B cell (primary cell): ENCODE results near the gene CCDC152. TPM values are rescaled to one million over a fixed set of nuclear protein-coding genes. Genes with fewer than 3 reads are reported as not detected.

Experiments
- ATAC-seq: fragments of 200-7000 bp; cut with Tn5 transposase; one replicate; pipeline ENCODE4 v1.10.0; 2021; ENCODE audit warnings: low read depth, mild to moderate bottlenecking, moderate number of reproducible peaks, moderate library complexity
- CTCF ChIA-PET: fragments of 350-600 bp; sonication (Branson Sonifier 250); formaldehyde crosslinking; loops from one replicate; lab custom pipeline; 2021; ENCODE audit warnings: antibody characterized with exemption, inconsistent platforms; lab: Charles Lee
- POLR2A ChIA-PET: fragments of 350-600 bp; sonication (Branson Sonifier 250); formaldehyde crosslinking; loops from one replicate; lab custom pipeline; 2021; ENCODE audit warnings: antibody characterized with exemption; lab: Charles Lee
- DNase-seq: peaks from one replicate; pipeline ENCODE4 v3.0.0; 2013
- H2AFZ ChIP-seq: 2 replicates; pipeline ENCODE4 v1.6.1; 2012; ENCODE audit warnings: mild to moderate bottlenecking, low read depth, low read length; ENCODE audit not compliant: insufficient read depth, poor library complexity, severe bottlenecking
- H3K27ac ChIP-seq, 2 donors: 1 replicate in 1 of 2; 2 replicates in 1 of 2; pipeline ENCODE4 v1.5.1; 2012 to 2013; ENCODE audit warnings: low read length in 2 of 2, mild to moderate bottlenecking in 2 of 2, moderate library complexity in 1 of 2
- H3K27me3 ChIP-seq, 4 experiments: fragments of 200-600 bp in 1 of 4; sonication (generic) in 1 of 4; replicated peaks in 1 of 4; 1 replicate in 2 of 4; 2 replicates in 2 of 4; pipeline versions ENCODE4 v1.6.1 to v1.7.0; 2013 to 2016; ENCODE audit warnings: low read length in 3 of 4, mild to moderate bottlenecking in 2 of 4, mixed read lengths in 1 of 4, moderate library complexity in 1 of 4; ENCODE audit not compliant: insufficient read depth in 4 of 4, control insufficient read depth in 3 of 4; ENCODE audit errors: control extremely low read depth in 1 of 4
- H3K36me3 ChIP-seq, 2 experiments: replicated peaks in 1 of 2; 1 replicate in 1 of 2; 2 replicates in 1 of 2; pipeline versions ENCODE4 v1.6.1 to v1.7.1; 2013; ENCODE audit warnings: low read length in 1 of 2; ENCODE audit not compliant: insufficient read depth in 2 of 2, control insufficient read depth in 1 of 2; ENCODE audit errors: control extremely low read depth in 1 of 2, extremely low read depth in 1 of 2
- H3K4me1 ChIP-seq, 2 donors: fragments of 200-600 bp in 1 of 2; sonication (generic) in 1 of 2; 1 replicate in 1 of 2; 2 replicates in 1 of 2; pipeline versions ENCODE4 v1.5.1 to v1.6.1; 2013 to 2017; ENCODE audit warnings: low read length in 2 of 2; ENCODE audit not compliant: control insufficient read depth in 2 of 2, insufficient read depth in 2 of 2
- H3K4me2 ChIP-seq: replicated peaks from 2 replicates; pipeline ENCODE3; 2012; ENCODE audit warnings: mild to moderate bottlenecking, low read depth, low read length; ENCODE audit not compliant: poor library complexity, severe bottlenecking
- H3K4me3 ChIP-seq, 5 experiments: fragments of 200-600 bp in 1 of 5; sonication (generic) in 1 of 5; 1 replicate in 3 of 5; 2 replicates in 2 of 5; pipeline versions ENCODE4 v1.5.1 to v1.7.0; 2011 to 2016; ENCODE audit warnings: low read length in 4 of 5, mild to moderate bottlenecking in 4 of 5, low read depth in 2 of 5, control low read depth in 1 of 5, moderate library complexity in 1 of 5; ENCODE audit not compliant: insufficient read depth in 1 of 5; ENCODE audit errors: control extremely low read depth in 1 of 5, extremely low read depth in 1 of 5
- H3K79me2 ChIP-seq: fragments of 200-600 bp; sonication (generic); one replicate; pipeline ENCODE4 v1.6.0; 2016; ENCODE audit warnings: low read length; ENCODE audit not compliant: control insufficient read depth, insufficient read depth
- H3K9ac ChIP-seq: fragments of 200-600 bp; sonication (generic); 2 replicates; pipeline ENCODE4 v1.6.1; 2017; ENCODE audit warnings: mild to moderate bottlenecking, low read length, moderate library complexity
- H3K9me3 ChIP-seq, 3 donors: one replicate each; pipeline versions ENCODE4 v1.6.1 to v1.7.1; 2013; ENCODE audit warnings: low read length in 2 of 3; ENCODE audit not compliant: control insufficient read depth in 2 of 3, insufficient read depth in 1 of 3; ENCODE audit errors: control extremely low read depth in 1 of 3
- H4K20me1 ChIP-seq: 2 replicates; pipeline ENCODE4 v1.6.0; 2012; ENCODE audit warnings: mild to moderate bottlenecking, low read length; ENCODE audit not compliant: insufficient read depth, control insufficient read depth, poor library complexity, severe bottlenecking
- H3K27ac Mint-ChIP-seq: one replicate; pipeline ENCODE4 v1.8.0; 2021; ENCODE audit warnings: mixed read lengths
- H3K27me3 Mint-ChIP-seq: one replicate; pipeline ENCODE4 v1.8.0; 2021; ENCODE audit warnings: mixed read lengths
- H3K4me1 Mint-ChIP-seq: one replicate; pipeline ENCODE4 v1.8.0; 2021; ENCODE audit warnings: mixed read lengths
- H3K4me3 Mint-ChIP-seq: one replicate; pipeline ENCODE4 v1.8.0; 2021; ENCODE audit warnings: mixed read lengths
- H3K9me3 Mint-ChIP-seq: one replicate; pipeline ENCODE4 v1.8.0; 2022; ENCODE audit warnings: mixed read lengths; ENCODE audit not compliant: insufficient read depth
- EZH2 ChIP-seq: IDR thresholded peaks from 2 replicates; pipeline ENCODE4 v1.6.1; 2012; ENCODE audit warnings: borderline replicate concordance, low read depth, mild to moderate bottlenecking, moderate library complexity, low read length; ENCODE audit not compliant: insufficient read depth, poor library complexity, severe bottlenecking
- WGBS: methylation state at CpG from one replicate; pipeline ENCODE4 v1.1.5; 2013; ENCODE audit warnings: missing lambda C conversion rate; ENCODE audit not compliant: insufficient coverage; 5-methylcytosine and 5-hydroxymethylcytosine counted together
- intact Hi-C: fragments of 100-400 bp; cut with micrococcal nuclease; formaldehyde crosslinking; loops from one replicate; pipeline ENCODE4 v1.10.0; 2022
- polyA plus RNA-seq: library from polyadenylated mRNA; depleted of rRNA; stranded (reverse); fragments of >200 nt; gene quantifications from 2 replicates; pipeline ENCODE4 v1.2.3, GENCODE V29; 2012
- total RNA-seq, 2 donors: library from RNA; stranded (reverse); fragments of 120-200 nt in 1 of 2; gene quantifications; 1 replicate in 1 of 2; 2 replicates in 1 of 2; pipeline versions ENCODE4 v1.2.3 to v1.2.4, GENCODE V29; 2013 to 2022
- TF ChIP-seq, protein P1 (sequence below): fragments of 200-600 bp; IDR thresholded peaks from one replicate; pipeline ENCODE4 v1.8.0; 2022; ENCODE audit warnings: antibody characterized with exemption, mild to moderate bottlenecking

The CCDC152 gene
- total and polyA plus RNA-seq, 2 donors (not counting 1 experiment from before 2014, with no cell fraction given), result 1.0 to 4.8 TPM

DNA sequence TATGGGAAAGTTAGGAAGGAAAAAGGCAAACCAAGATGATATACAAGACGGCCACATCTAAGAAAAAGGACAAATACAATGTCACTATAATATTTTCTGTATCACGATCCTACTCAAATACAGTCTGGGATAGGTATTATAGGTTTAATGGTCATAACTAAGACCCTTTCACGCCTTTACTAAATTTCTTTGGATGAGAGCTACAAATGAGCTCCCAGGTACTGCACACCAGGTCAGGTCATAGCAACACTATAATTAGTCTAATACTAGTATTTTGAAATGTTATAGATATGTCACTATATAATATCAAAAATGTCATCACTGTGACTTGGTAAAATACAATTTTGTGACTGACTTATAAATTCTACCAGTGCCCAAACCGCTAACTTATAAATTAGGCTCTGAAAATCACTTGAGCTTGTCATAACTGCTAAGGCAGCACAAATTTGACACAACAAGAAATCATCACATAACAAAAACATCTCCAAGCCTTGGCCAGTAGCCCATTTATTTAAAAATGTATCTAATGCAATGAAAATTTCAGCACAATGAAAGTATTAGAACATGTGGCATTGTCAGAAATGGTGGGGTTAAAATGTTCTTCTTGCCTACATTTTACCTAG, 48.2 kb downstream of the CCDC152 start:
- Mint-ChIP-seq H3K9me3 (no peaks in the 10 kb centered on the region), H3K27me3 (no peaks in the 10 kb centered on the region), H3K27ac (no peak overlapping the region), H3K4me3 (no peak overlapping the region), H3K4me1 (no peaks in the 10 kb centered on the region)
- Histone ChIP-seq H3K36me3 (no peaks in the 10 kb centered on the region), H3K4me2 (no peak overlapping the region), H3K4me1 (no peaks in the 10 kb centered on the region), H3K79me2 (no peaks in the 10 kb centered on the region), H3K9me3 (no peaks in the 10 kb centered on the region), H3K4me3 (no peak overlapping the region), H4K20me1 (no peaks in the 10 kb centered on the region), H3K9ac (no peak overlapping the region), H2AFZ (no peak overlapping the region), H3K27me3 (no peaks in the 10 kb centered on the region), H3K27ac (no peak overlapping the region)
- DNase-seq (no peak), ATAC-seq (no peak)
- intact Hi-C loops, result no loop called here
- WGBS, result 80% methylated on average over 1 of the region's 4 CpGs
- ChIA-PET POLR2A (no interaction called here), CTCF (no interaction called here)
- TF ChIP-seq, protein P1, sequence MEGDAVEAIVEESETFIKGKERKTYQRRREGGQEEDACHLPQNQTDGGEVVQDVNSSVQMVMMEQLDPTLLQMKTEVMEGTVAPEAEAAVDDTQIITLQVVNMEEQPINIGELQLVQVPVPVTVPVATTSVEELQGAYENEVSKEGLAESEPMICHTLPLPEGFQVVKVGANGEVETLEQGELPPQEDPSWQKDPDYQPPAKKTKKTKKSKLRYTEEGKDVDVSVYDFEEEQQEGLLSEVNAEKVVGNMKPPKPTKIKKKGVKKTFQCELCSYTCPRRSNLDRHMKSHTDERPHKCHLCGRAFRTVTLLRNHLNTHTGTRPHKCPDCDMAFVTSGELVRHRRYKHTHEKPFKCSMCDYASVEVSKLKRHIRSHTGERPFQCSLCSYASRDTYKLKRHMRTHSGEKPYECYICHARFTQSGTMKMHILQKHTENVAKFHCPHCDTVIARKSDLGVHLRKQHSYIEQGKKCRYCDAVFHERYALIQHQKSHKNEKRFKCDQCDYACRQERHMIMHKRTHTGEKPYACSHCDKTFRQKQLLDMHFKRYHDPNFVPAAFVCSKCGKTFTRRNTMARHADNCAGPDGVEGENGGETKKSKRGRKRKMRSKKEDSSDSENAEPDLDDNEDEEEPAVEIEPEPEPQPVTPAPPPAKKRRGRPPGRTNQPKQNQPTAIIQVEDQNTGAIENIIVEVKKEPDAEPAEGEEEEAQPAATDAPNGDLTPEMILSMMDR, result no peak
- no peak for TF ChIP-seq EZH2

DNA sequence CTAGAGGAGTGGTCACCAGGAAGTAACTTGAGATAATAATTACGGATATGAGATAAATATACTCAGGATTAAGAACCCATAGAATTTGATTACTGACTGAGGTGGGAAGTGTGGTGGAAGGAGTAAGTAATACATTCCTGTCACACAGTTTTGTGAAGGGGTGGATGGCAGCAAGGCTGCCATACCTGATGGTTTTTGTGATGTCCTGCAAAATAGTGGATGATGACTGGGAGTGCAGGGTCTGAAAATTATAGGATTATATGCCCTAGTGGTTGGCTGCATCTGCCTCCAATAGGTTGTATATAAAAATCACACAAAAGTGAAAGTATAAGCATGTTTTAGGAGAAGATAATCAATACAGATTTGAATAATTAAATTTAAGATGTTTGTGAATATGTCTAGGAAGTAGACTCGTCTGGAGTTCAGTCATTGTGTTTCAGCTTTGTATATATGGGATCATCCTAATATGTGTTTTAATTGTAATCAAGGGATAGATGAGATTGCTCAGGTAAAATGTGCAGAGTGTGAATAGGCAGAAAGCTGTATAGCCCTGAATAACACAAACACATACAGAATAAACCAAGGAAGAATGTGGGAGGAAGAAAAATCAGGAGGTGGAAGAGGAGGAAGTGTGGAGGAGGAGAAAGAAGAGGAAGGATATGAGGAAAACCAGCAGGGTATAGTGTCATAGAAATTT, 49.5 kb downstream of the CCDC152 start:
- no peak overlapping the region for H3K4me2 ChIP-seq
- no peak for ATAC-seq
- no peak overlapping the region for H3K4me3 ChIP-seq
- H3K27ac ChIP-seq, result no peak overlapping the region
- Mint-ChIP-seq H3K4me1 (no peaks in the 10 kb centered on the region), H3K27me3 (no peaks in the 10 kb centered on the region), H3K9me3 (no peaks in the 10 kb centered on the region), H3K4me3 (no peak overlapping the region), H3K27ac (no peak overlapping the region)
- no peaks in the 10 kb centered on the region for H3K79me2 ChIP-seq
- no peaks in the 10 kb centered on the region for H4K20me1 ChIP-seq
- DNase-seq, result no peak
- CTCF ChIA-PET, result no interaction called here
- no peak for TF ChIP-seq EZH2
- TF ChIP-seq, protein P1, result no peak
- no peaks in the 10 kb centered on the region for H3K4me1 ChIP-seq
- intact Hi-C loops, result no loop called here
- no peaks in the 10 kb centered on the region for H3K9me3 ChIP-seq
- H2AFZ ChIP-seq, result no peak overlapping the region
- H3K27me3 ChIP-seq, result no peaks in the 10 kb centered on the region
- no CpG with 5 or more reads among the region's 2 CpGs for WGBS
- H3K9ac ChIP-seq, result no peak overlapping the region
- POLR2A ChIA-PET, result no interaction called here
- H3K36me3 ChIP-seq, result no peaks in the 10 kb centered on the region
